Activated naive CD4-positive, alpha-beta T cell treated with anti-CD3 and anti-CD28 coated beads, Interleukin-2, amount 50 U/mL, for 24 hours (primary cell): ENCODE results near the gene CRTAC1.
A peak's percentile ranks its signal among the peaks of the same experiment; 100 is the strongest.

Experiments used
- H3K27ac Mint-ChIP-seq: one replicate; pipeline ENCODE4 v1.8.0; 2021; ENCODE audit warnings: mild to moderate bottlenecking, mixed read lengths
- H3K27me3 Mint-ChIP-seq: one replicate; pipeline ENCODE4 v1.8.0; 2021; ENCODE audit warnings: mixed read lengths
- H3K36me3 Mint-ChIP-seq: one replicate; pipeline ENCODE4 v1.8.0; 2021; ENCODE audit warnings: mixed read lengths
- H3K4me1 Mint-ChIP-seq: one replicate; pipeline ENCODE4 v1.8.0; 2021; ENCODE audit warnings: mixed read lengths
- H3K4me3 Mint-ChIP-seq: one replicate; pipeline ENCODE4 v1.8.0; 2021; ENCODE audit warnings: mild to moderate bottlenecking, mixed read lengths
- H3K9me3 Mint-ChIP-seq: one replicate; pipeline ENCODE4 v1.8.0; 2021; ENCODE audit warnings: mixed read lengths

The CRTAC1 gene

DNA sequence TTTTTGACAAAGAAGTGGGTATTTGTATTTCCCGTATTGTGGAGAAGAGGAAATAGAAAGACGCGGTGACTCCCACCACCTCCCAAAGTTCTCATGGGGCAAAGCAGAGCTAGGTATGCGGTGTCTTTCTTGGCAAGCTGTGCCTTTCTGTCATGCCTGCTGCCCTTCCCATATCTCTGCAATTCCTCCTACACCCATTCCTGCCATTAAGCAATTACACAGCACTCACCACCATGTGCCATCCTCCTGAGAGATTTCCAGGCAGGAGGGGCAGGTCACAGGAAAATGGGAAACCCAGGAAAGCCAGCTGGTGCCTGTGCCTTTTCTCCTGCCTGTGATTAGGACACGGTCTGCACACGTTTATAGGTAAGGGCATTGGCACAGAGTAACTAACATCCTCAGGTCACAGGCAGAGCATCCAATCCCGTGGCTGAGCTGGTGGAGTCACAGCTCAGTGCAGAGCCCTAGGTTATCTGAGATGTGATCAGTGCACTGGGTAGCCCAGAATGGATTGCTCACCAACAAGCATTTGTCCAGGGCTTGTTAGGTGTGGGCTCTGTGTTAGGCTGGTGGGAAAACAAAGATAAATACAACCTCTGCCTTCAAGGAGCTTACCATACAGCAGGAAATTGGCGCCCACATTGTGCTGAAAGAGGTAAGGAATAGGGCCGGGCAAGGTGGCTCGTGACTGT lies 9.4 kb upstream of the CRTAC1 start:
- no peaks in the 10 kb centered on the region for H3K4me1 Mint-ChIP-seq
- peaks cover 56% of the 10 kb centered on the region for H3K27me3 Mint-ChIP-seq
- H3K9me3 Mint-ChIP-seq, result no peaks in the 10 kb centered on the region
- H3K4me3 Mint-ChIP-seq, result no peak overlapping the region
- H3K36me3 Mint-ChIP-seq, result no peaks in the 10 kb centered on the region
- H3K27ac Mint-ChIP-seq, result no peak overlapping the region

DNA sequence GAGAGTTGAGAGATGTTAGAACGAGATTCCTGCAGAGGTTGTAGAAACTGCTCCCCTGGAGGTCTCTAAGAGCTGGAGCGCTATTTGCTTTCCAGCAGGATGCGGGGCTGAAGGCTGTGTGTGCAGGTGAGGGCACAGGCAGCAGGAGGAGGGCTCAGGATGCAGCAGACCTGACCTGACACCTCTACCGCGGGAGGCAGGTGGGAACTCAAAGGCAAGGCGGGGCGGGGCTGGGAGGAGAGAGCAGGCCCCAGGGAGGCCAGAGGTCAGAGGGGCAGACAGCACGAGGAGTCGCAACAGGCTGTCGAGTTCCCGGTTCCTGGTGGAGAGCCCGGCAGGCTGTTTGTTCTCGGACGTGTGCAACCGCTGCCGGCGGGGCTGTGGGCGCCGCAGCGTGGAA lies 7.9 kb upstream of the CRTAC1 start:
- Mint-ChIP-seq H3K4me1 (no peaks in the 10 kb centered on the region), H3K4me3 (no peak overlapping the region), H3K36me3 (no peaks in the 10 kb centered on the region), H3K27me3 (peaks cover 59% of the 10 kb centered on the region), H3K9me3 (no peaks in the 10 kb centered on the region), H3K27ac (no peak overlapping the region)

DNA sequence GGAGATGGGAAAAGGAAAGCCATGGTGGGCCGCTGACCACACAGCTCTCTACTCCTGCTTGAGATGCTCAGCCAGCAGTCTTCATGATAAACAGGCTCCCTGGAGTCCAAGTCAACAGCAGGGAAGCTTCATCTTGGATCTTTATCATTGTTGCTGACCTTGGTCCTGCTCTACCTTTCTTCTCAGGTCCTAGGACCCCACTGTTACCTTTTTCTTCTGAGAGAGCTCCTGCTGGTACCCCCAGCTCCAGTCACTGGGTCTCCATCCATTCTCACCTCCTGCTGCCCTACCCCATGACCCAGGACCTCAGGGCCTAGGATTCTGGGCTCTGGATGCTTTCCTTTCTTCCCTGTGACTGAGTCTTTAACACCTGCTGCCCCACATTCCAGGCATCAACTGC lies 5.2 kb upstream of the CRTAC1 start:
- H3K9me3 Mint-ChIP-seq, result no peaks in the 10 kb centered on the region
- no peaks in the 10 kb centered on the region for H3K36me3 Mint-ChIP-seq
- H3K27me3 Mint-ChIP-seq, result peaks cover 60% of the 10 kb centered on the region
- H3K4me1 Mint-ChIP-seq, result no peaks in the 10 kb centered on the region
- no peak overlapping the region for H3K4me3 Mint-ChIP-seq
- no peak overlapping the region for H3K27ac Mint-ChIP-seq

DNA sequence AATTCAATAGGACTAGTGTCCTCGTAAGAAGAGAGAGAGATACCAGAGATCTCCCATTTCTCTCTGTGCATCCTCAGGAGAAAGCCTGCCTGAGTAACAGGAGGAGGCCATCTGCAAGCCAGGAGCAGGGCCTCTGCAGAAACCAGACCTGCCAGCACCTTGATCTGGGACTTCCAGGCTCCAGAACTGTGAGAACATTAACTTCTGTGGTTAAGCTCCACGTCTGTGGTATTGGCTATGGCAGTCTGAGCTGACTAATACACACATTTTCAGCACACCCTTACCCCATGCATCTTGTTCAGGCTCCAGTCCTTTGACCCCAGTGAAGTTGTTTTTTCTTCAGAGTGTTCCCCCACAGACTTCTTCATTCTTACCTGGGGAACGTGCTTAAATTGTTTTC lies 3.1 kb upstream of the CRTAC1 start:
- H3K27me3 Mint-ChIP-seq, result peaks cover 57% of the 10 kb centered on the region
- H3K9me3 Mint-ChIP-seq, result no peaks in the 10 kb centered on the region
- peaks cover 7% of the 10 kb centered on the region for H3K4me1 Mint-ChIP-seq
- H3K4me3 Mint-ChIP-seq, result no peak overlapping the region
- no peak overlapping the region for H3K27ac Mint-ChIP-seq
- H3K36me3 Mint-ChIP-seq, result no peaks in the 10 kb centered on the region

DNA sequence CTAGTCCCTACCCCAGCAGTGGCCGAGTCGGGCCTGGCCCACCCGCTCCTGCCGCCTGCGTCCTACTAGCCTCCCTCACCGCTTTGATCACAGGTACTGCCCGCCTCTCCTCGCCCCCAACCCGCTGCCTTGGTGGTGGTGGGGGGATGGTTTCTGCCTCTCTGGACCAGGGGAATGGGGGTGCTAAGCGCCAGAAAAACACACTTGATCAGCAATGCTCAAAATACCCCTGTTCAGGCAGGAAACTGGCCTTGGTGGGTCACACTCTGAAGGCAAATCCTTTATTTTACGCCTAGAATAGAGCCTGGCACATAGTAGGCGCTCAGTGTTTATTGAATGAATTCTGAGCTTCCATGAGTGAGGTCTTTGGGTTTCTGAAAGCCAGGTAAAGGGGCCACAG lies 1.0 kb upstream of the CRTAC1 start:
- no peaks in the 10 kb centered on the region for H3K36me3 Mint-ChIP-seq
- H3K4me3 Mint-ChIP-seq, result no peak overlapping the region
- H3K4me1 Mint-ChIP-seq, result peaks cover 11% of the 10 kb centered on the region
- H3K27me3 Mint-ChIP-seq, result peaks cover 62% of the 10 kb centered on the region
- no peak overlapping the region for H3K27ac Mint-ChIP-seq
- H3K9me3 Mint-ChIP-seq, result no peaks in the 10 kb centered on the region

DNA sequence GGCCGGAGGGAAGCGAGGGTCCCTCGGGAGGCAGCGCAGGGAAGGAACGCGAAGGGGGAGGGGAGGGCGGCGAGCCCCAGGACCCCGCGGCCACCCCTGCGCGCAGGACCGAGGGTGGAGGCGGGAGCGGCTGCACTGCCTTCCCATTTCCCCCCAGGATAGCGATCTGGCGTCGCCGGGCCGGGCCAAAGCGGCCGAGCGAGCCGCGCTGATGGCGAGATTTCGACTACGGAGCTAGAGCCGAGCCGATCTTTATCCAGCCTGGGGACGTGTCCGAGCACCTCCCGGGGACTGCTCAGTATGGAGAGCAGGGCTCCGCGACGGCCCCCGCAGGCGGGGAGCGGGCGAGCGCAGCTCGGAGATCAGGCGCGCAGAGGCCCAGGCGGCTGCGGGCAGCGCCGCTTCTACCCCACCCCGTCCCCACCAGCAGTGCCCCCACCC lies 590 bp upstream of the CRTAC1 start:
- Mint-ChIP-seq H3K4me3 (no peak overlapping the region), H3K36me3 (no peaks in the 10 kb centered on the region), H3K9me3 (no peaks in the 10 kb centered on the region), H3K4me1 (peaks cover 11% of the 10 kb centered on the region), H3K27ac (no peak overlapping the region), H3K27me3 (peaks cover 60% of the 10 kb centered on the region)

DNA sequence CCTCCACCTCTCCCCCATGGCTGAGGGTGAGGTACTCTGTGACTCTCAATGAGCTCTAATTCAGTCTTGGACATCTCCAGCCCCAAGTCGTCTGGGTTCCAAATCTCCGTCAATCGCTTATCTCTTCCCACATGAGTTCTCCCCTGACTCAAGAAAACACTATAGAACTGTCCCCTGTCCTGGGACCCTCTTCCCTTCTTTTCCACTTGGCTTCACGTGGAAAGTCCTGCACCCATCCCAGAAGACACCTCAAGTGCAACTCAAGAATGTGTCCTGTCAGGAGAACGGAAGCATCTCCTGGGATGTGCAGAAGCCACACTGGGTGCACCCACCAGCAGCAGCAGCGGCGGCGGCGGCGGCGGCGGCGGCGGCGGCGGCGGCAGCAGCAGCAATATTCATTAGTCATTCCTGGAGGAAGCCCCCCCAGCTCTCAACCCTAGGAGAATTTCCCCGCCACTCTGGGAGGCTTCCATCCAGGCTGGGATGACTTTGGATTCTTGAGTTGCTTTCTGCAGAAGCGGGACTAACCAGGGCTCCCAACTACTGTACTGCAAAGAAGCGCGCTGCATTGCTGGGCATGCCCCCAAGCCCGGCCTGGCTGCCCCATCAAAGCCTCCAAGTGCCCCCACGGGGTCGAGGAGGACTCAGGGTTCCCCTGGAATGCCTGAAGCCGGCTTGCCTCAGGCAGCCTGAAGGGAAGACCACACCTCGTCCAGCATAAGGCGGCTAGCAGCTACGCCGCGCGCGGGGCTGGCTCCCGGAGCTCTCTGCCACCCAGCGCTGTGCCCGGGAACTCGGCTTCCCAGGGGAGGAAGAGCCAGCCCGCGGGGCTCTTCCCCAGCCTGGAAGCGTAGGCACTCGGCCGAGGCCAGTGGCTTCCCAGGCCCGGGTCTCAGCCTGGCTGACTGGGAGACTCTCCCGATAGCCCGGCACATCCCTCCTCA lies 1.0 kb downstream of the CRTAC1 start:
- Mint-ChIP-seq H3K4me3 (peak overlapping the region; percentile 69), H3K27me3 (peaks cover 51% of the 10 kb centered on the region), H3K36me3 (no peaks in the 10 kb centered on the region), H3K9me3 (no peaks in the 10 kb centered on the region), H3K4me1 (peaks cover 11% of the 10 kb centered on the region), H3K27ac (no peak overlapping the region)

DNA sequence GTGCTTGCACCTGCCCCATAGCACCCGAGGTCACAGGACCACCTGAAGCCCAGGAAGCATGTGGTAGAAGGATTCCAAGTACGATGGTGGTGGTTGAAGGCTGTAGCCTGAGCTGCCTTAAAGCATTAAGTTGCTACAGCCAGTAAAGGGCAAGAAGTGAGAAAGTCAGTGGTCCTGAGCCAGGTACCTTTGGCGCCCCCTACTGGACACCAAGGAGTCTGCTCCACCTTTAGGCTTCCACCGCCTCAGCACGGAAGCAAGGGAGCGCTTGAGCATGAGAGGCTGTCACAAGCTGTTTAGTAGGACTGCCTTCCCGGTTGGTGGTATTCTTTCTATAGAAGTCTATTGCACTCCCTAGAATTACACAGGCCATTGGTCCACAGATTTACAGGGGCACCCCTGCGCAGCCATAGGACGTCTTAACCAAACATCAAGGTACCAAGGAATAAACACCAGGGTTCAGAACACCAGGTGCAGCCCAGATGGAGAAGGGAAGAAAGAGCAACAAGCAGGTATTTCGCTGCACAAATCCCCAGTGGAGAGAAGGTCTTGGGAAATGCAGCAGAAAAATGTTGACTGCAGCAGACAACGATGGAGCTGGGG lies 2.2 kb downstream of the CRTAC1 start:
- Mint-ChIP-seq H3K4me1 (peaks cover 11% of the 10 kb centered on the region), H3K27me3 (peaks cover 45% of the 10 kb centered on the region), H3K27ac (no peak overlapping the region), H3K36me3 (no peaks in the 10 kb centered on the region), H3K4me3 (no peak overlapping the region), H3K9me3 (no peaks in the 10 kb centered on the region)

DNA sequence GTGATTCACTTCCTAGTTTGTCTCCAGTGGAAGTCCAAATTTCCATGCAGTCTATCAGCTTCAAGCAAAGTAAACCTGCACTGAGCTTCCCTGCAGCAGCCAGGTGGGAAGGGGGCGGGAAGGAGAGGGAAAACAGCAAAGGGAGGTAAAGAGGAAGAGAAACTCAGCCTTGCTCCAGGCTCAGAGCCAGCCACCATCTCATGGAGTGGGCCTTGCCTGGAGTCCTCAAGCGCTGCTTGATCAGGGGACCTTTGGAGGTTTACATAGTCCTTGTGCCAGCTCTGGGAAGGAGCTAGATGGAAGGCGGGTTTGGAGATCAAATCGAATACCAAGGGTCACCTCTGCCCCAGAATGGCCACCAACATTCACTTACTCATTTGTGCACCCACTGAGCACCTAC lies 7.4 kb downstream of the CRTAC1 start:
- no peak overlapping the region for H3K27ac Mint-ChIP-seq
- no peaks in the 10 kb centered on the region for H3K9me3 Mint-ChIP-seq
- H3K4me3 Mint-ChIP-seq, result no peak overlapping the region
- H3K27me3 Mint-ChIP-seq, result peaks cover 19% of the 10 kb centered on the region
- H3K4me1 Mint-ChIP-seq, result no peaks in the 10 kb centered on the region
- no peaks in the 10 kb centered on the region for H3K36me3 Mint-ChIP-seq

DNA sequence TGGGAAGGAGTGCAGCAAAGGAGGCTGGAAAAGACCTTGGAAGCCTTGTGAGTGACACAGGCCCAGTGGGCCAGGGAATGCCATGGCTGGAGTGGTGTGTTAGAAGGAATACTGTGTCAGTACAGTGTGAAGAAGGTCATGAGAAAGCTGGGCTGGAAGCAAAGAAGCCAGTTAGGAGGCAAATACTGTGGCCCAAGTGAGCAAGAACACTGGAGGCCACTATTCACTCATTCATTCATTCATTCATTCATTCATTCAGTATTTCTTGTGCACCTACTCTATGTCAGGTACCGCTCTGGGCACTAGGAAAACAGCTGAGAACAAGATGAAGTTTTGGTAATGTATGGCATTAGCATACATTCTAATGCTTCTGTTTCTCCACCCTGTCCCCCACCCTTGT lies 9.6 kb downstream of the CRTAC1 start:
- peaks cover 13% of the 10 kb centered on the region for H3K27me3 Mint-ChIP-seq
- no peaks in the 10 kb centered on the region for H3K36me3 Mint-ChIP-seq
- H3K4me1 Mint-ChIP-seq, result no peaks in the 10 kb centered on the region
- H3K9me3 Mint-ChIP-seq, result no peaks in the 10 kb centered on the region
- H3K4me3 Mint-ChIP-seq, result no peak overlapping the region
- H3K27ac Mint-ChIP-seq, result no peak overlapping the region

DNA sequence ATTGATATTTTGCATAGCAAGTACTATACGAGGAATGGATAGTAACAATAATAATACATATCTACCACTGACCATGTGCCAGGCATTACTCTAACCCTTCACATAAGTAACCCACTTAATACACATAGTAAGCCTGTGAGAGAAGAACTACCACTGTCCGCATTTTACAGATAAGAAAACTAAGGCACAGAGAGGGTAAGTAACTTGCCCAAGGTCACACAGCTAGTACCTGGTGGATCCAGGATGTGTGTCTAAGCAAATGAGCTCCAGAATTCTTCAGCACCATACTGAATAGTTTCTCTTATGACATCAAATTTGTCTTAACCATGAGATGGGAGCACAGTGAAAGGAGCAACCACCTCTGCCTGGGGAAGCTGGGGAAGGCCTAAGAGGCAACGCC lies 10.2 kb downstream of the CRTAC1 start:
- Mint-ChIP-seq H3K4me3 (no peak overlapping the region), H3K36me3 (no peaks in the 10 kb centered on the region), H3K4me1 (no peaks in the 10 kb centered on the region), H3K9me3 (no peaks in the 10 kb centered on the region), H3K27me3 (peaks cover 10% of the 10 kb centered on the region), H3K27ac (no peak overlapping the region)

DNA sequence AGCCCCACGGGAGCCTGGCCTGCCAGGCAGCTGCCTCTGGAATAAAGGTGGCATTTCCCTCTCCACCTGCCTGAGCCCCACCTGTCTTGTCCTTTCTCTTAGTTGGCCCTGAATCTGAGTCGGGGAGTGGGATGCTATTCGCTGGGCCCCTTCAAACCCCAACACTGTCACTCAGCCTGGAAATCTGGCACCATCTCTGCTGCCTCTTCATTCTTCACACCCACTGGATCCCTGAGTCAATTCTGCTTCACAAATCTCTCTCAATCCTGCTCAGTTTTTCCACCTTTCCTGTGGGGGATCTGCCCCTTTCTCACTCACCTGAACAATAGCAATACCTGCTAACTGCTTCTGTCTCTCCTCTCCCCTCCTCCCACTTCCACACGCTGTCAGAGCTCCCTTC lies 10.6 kb downstream of the CRTAC1 start:
- Mint-ChIP-seq H3K27me3 (peaks cover 10% of the 10 kb centered on the region), H3K4me1 (no peaks in the 10 kb centered on the region), H3K9me3 (no peaks in the 10 kb centered on the region), H3K4me3 (no peak overlapping the region), H3K27ac (peak overlapping the region; percentile 2), H3K36me3 (no peaks in the 10 kb centered on the region)

DNA sequence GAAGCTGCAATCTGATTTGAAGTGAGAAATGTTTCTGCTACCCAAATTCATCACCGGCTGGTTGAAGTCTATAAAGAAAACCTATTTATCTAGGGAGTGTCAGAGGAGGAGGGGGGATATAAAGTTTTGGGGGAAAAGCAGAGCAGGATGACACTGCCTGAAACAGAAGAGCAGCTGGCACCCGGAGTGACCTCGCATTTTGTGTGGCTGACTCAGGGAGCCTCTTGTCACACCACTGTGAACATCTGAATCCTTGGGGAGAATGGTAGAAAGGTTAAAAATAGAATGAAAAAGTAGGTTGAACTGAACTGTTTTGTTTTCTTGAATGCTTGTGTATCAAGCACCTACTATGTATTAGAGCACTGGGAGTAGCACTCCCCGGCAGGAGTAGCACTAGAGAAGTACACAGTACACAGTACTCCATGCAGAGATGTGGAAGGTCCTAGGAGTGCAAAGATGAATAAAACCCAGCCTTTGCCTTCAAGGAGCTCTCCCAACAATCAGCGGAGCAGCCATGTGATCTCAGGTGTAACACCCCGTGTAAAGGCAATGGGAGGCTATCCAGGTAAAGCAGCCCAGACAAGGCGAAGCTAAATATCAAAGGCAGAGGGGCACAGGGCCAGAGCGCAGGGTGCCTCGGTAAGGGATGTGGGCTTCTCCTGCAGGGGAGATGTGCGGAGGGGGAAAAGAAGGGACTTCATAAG lies 13.5 kb downstream of the CRTAC1 start:
- Mint-ChIP-seq H3K9me3 (no peaks in the 10 kb centered on the region), H3K27ac (no peak overlapping the region), H3K27me3 (peaks cover 19% of the 10 kb centered on the region), H3K36me3 (no peaks in the 10 kb centered on the region), H3K4me3 (no peak overlapping the region), H3K4me1 (no peaks in the 10 kb centered on the region)

DNA sequence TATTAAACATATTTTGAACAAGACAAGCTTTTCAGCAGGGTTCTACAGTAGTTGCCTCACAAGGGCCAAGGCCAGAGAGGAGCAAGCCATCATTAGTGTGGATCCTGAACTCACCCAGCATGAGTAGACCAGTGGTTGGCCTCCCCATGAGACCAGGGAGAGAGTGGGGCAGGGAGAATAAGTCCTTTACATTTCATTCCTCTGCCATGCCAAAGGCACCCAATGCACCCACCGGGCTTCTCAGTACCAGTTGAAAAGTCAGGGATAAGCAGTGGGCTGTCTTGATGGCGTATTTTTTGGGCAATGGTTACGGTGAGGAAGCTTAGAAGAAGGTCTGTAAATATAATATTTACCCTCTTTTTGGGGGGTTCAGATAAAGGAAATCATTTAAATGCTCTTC lies 16.6 kb downstream of the CRTAC1 start:
- Mint-ChIP-seq H3K36me3 (no peaks in the 10 kb centered on the region), H3K4me1 (no peaks in the 10 kb centered on the region), H3K4me3 (no peak overlapping the region), H3K9me3 (no peaks in the 10 kb centered on the region), H3K27me3 (peaks cover 24% of the 10 kb centered on the region), H3K27ac (no peak overlapping the region)

DNA sequence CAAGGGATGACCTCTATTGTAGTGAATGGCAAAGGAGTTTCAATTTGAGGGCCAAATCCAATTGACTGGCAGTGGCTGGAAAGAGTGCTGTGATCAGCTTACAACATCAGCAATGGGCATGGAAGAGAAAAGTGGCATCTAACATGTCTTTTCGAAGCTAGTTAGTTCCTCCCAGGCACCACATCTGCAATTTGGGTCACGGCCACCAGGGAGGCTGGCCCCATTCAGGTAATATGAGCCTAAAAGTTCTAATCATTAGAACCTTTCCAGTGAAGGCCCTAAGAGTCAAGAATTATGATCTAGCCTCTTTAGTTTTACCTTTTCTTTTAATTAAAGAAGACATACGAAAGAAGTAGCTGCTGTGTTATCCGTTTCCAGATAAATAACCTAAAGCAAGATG lies 17.3 kb downstream of the CRTAC1 start:
- no peak overlapping the region for H3K27ac Mint-ChIP-seq
- no peaks in the 10 kb centered on the region for H3K9me3 Mint-ChIP-seq
- H3K4me1 Mint-ChIP-seq, result no peaks in the 10 kb centered on the region
- no peaks in the 10 kb centered on the region for H3K36me3 Mint-ChIP-seq
- peaks cover 24% of the 10 kb centered on the region for H3K27me3 Mint-ChIP-seq
- H3K4me3 Mint-ChIP-seq, result no peak overlapping the region
